GM18499 (cell line): Measurements from ENCODE around the gene GK2.

Experiments used
- ATAC-seq: cut with Tn5 transposase; IDR thresholded peaks from one replicate; pipeline ENCODE4 v1.9.1; 2021; ENCODE audit warnings: moderate number of reproducible peaks; ENCODE audit not compliant: insufficient read depth, unreplicated experiment

The GK2 gene

DNA sequence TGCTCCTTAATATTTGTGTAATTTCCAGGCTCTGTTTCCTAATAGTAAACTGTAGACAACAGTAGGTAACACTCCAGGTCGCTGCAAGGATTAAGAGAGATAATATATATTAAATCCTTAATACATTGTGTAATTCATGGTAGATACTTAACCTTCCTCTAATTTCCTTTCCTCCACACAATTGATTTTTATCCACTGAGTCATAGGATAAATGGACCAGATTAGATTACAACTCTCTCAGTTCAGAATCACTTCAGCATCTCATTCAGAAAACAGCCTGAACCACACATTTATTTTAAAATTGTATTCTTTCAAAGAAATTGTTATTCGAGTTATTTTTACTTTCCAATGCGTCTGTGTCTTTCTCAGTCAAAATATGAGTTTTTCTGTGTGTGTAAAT lies 17.1 kb downstream of the GK2 start:
- no peak for ATAC-seq

DNA sequence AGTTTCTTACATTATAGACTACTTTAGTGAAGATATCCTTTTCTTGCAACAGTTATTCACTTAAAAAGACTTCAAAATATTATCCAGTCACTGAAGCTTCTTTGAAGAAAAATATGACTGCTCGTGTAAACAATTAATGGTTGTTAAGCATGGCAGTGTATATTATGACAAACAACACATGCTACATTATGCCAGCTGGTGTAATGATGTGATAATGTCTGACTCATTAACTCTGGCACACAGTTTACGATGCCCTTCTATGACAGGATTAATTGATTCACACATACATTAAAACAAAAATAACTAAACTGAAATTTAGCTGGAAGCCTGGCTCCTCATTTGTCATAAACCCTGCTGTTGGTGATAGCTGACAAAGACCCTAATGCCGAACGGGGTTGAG lies 22.4 kb downstream of the GK2 start:
- ATAC-seq, result no peak

DNA sequence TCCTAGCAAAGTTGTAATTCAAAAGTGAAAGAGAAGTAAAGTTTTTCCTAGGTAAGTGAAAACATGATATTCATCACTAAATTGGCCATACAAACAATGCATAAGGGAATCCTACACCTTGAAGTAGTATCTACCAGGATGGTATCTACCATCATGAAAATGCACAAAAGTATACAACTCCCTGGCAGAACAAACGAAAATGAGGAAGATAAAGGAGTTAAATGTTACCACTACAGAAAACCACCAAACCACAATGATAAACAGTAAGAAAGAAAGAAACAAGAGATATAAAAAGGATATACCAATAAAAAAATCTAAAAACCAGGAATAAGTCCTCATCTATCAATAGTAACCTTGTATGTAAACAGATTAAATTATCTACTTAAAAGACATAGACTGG lies 26.9 kb downstream of the GK2 start:
- no peak for ATAC-seq

- ATAC-seq, result no peak
Observed at GRCh38 chr4:79370026-79370425, 38.0 kb downstream of the GK2 start.

- ATAC-seq, result no peak
Observed at GRCh38 chr4:79367096-79367495, 40.9 kb downstream of the GK2 start.

DNA sequence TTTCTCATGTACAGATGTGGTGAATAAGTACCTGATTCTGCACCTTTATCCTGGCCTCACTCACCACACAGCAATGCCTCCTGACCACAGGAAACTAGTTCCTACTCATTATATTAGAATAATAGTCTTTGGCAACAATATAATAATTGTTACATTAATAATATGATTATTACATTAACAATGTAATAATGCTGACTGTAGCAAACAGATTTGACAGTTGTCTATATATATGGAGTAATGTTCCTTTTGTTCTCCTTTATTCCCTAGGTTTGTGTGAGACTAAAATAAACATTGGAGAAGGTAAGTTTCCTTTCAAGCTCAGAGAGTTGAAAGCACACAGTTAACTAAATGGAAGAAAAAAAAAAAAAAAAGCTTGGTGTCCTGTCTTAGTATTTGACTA lies 41.6 kb downstream of the GK2 start:
- ATAC-seq, result no peak

DNA sequence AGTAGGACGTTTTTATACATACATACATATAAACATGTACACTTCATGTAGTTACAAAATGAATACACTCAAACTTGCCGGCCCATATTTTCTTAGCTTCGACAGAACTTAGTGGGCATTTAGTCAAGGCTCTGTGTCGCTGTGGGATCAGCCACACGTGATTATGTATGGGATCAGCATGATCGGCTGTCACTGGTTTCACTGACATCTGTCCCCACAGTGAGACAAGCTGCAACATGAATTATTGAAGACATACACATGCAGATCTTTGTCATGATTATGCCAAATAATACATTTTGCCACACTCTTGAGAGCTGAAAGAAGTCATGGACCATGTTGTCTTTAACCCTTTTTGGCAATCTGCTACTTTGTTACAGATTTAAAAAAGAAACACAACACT lies 44.0 kb downstream of the GK2 start:
- ATAC-seq, result no peak

DNA sequence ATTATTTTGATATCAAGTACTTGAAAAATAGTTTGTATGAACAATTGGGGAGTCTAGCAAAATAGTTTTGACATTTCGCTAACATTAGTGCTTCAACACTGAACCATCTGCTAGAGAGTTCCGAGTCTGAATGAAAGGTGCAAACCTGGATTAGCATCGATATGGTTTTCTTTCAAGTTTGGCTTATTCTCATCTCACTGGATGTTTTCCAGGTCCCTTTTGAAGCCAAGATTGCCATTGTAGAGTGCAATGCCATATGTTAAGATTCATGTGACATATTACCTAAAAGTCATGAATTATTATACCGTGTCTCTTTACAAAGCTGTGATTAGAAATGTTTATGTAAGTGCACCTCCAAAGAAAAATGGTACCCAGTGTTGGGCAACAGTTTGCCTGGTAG lies 45.4 kb downstream of the GK2 start:
- no peak for ATAC-seq

DNA sequence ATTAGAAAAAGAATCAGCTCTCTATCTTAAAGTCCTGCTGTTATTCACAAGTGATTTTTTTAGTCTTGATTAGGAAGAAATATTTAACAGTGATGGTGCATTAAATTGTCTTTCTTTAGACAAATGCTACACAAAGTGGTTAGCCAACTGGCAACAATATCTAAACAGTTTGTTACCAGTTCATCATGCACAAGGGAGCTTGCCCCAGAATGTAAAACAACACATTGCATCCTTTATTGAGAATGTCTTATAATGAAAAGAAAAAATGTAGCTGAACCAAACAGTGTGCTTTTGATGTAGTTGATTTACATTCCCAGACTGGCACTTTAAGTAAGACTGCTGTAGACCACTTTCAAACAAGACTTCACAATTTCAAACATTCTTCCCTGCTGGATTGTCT lies 48.0 kb downstream of the GK2 start:
- ATAC-seq, result no peak

DNA sequence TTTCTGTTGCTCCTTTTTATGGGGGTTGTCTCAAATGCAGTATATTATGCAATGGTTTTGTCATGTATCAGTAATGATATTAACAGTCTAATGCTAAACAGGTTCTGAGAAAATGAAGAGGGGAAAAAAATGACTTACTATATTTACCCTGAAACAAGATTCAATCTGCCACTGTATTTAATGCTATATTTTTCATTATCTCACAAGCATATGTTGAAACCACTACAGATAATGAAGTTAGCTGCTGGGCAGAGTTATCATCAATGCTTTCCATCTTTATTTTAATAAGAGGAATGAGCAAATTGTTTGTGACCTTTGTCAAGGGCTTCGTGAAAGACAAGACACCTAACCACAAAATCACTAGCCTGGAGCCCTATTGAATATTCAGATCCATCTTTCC lies 49.6 kb downstream of the GK2 start:
- no peak for ATAC-seq

DNA sequence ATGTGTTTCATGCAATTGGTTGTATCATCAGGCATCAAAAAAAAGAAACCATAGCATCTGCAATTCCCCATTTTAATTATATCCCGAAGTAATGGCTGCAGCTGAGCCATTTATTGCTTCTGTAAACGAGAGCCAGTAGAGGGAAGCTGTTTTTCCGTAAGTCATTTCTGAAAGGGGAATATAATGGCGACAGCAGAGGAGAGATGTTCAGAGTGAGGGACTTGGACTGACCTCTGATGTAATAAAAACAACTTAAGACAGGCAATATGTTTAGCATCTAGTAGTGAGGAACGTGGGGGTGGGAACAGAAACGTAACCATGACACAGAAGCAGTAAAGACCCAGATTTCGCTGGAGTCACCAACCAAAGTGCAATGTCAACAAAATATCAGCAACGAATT lies 50.7 kb downstream of the GK2 start:
- no peak for ATAC-seq
